ENCODE data around the gene RBM15. TPM values are rescaled to one million over a fixed set of nuclear protein-coding genes. Genes with fewer than 3 reads are reported as not detected.

RBM15 gene, protein sequence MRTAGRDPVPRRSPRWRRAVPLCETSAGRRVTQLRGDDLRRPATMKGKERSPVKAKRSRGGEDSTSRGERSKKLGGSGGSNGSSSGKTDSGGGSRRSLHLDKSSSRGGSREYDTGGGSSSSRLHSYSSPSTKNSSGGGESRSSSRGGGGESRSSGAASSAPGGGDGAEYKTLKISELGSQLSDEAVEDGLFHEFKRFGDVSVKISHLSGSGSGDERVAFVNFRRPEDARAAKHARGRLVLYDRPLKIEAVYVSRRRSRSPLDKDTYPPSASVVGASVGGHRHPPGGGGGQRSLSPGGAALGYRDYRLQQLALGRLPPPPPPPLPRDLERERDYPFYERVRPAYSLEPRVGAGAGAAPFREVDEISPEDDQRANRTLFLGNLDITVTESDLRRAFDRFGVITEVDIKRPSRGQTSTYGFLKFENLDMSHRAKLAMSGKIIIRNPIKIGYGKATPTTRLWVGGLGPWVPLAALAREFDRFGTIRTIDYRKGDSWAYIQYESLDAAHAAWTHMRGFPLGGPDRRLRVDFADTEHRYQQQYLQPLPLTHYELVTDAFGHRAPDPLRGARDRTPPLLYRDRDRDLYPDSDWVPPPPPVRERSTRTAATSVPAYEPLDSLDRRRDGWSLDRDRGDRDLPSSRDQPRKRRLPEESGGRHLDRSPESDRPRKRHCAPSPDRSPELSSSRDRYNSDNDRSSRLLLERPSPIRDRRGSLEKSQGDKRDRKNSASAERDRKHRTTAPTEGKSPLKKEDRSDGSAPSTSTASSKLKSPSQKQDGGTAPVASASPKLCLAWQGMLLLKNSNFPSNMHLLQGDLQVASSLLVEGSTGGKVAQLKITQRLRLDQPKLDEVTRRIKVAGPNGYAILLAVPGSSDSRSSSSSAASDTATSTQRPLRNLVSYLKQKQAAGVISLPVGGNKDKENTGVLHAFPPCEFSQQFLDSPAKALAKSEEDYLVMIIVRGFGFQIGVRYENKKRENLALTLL
- 9.0 to 11.4 TPM (median 10.4 TPM) in 5 replicates for total RNA-seq (2022; extraction: Qiagen RNA extraction; ENCODE audit: low read depth)

GRCh38 chr1:110338886-110339406 lies at the start of gene RBM15:
Gene RBM15, plus strand, starts transcription at chr1:110339377. Its CDS starts 29 bp downstream, at chr1:110339406.

GRCh38 chr1:110390692-110391245 lies 51.6 kb downstream of the RBM15 start, which contains the start of gene SLC16A4:
Gene SLC16A4, minus strand, starts transcription at chr1:110391026. Its CDS starts 1,703 bp downstream, at chr1:110389323.

Other genes with a start within 250 kb of the RBM15 start
- not detected in 5 replicates for gene UBL4B, start 226.9 kb upstream of the RBM15 start, total RNA-seq (2022; extraction: Qiagen RNA extraction; ENCODE audit: low read depth)
- 4.9 to 6.5 TPM (median 6.4 TPM) in 5 replicates for gene SLC6A17, start 188.9 kb upstream of the RBM15 start, total RNA-seq (2022; extraction: Qiagen RNA extraction; ENCODE audit: low read depth)
- gene KCNC4, start 129.1 kb upstream of the RBM15 start, total RNA-seq (2022; extraction: Qiagen RNA extraction; ENCODE audit: low read depth): 2.7 to 4.2 TPM (median 3.6 TPM) in 5 replicates
- gene SLC16A4, start 51.6 kb downstream of the RBM15 start, total RNA-seq (2022; extraction: Qiagen RNA extraction; ENCODE audit: low read depth): 30.9 to 43.6 TPM (median 40.3 TPM) in 5 replicates
- 167 to 196 TPM (median 186 TPM) in 5 replicates for gene LAMTOR5, start 68.3 kb downstream of the RBM15 start, total RNA-seq (2022; extraction: Qiagen RNA extraction; ENCODE audit: low read depth)
- not detected in 5 replicates for gene PROK1, start 111.8 kb downstream of the RBM15 start, total RNA-seq (2022; extraction: Qiagen RNA extraction; ENCODE audit: low read depth)
- not detected in 5 replicates for gene KCNA10, start 179.8 kb downstream of the RBM15 start, total RNA-seq (2022; extraction: Qiagen RNA extraction; ENCODE audit: low read depth)